ENCODE data around the gene FDX2. TPM values are rescaled to one million over a fixed set of nuclear protein-coding genes. Genes with fewer than 3 reads are reported as not detected.

The FDX2 gene
- total RNA-seq, 1 experiment from 2014 or later = 30.3 TPM

GRCh38 chr19:10309423-10309822 lies 6.4 kb downstream of the FDX2 start, which contains the start of gene ZGLP1:
Gene ZGLP1 (minus strand): TSS chr19:10309815.
- H3K27ac Mint-ChIP-seq (ENCODE audit: low read depth, unreplicated experiment) = no peak within 1 kb of the TSS
- no peaks in the 10 kb centered on the region for H3K9me3 Mint-ChIP-seq (ENCODE audit: unreplicated experiment)
- H3K27me3 Mint-ChIP-seq (ENCODE audit: insufficient read depth, unreplicated experiment) = no peaks in the 10 kb centered on the region
- DNase-seq (ENCODE audit: unreplicated experiment) = no peak
- peaks cover 11% of the 10 kb centered on the region for H3K36me3 Mint-ChIP-seq (ENCODE audit: insufficient read depth, unreplicated experiment)
- BruUV-seq (replicated peaks) = no TSS peak
- ChIA-PET POLR2A (no interaction called here), CTCF (interaction anchor here (0.6 kb wide), 1 partner anchor 378 kb away, joined by 3 read pairs; no protein-coding TSS in a partner anchor)
- TF ChIP-seq CTCF (IDR thresholded peaks at IDR 0.05; ENCODE audit: unreplicated experiment) = no peak
- peaks cover 1% of the 10 kb centered on the region for H3K4me1 Mint-ChIP-seq (ENCODE audit: insufficient read depth, unreplicated experiment)
- intact Hi-C loops (cut with micrococcal nuclease) = no loop called here
- no peak within 1 kb of the TSS for H3K4me3 Mint-ChIP-seq (ENCODE audit: unreplicated experiment)

- Mint-ChIP-seq H3K27ac (ENCODE audit: low read depth, unreplicated experiment) (no peak overlapping the region), H3K9me3 (ENCODE audit: unreplicated experiment) (no peaks in the 10 kb centered on the region), H3K4me1 (ENCODE audit: insufficient read depth, unreplicated experiment) (peaks cover 8% of the 10 kb centered on the region), H3K27me3 (ENCODE audit: insufficient read depth, unreplicated experiment) (no peaks in the 10 kb centered on the region), H3K4me3 (ENCODE audit: unreplicated experiment) (no peak overlapping the region), H3K36me3 (ENCODE audit: insufficient read depth, unreplicated experiment) (no peaks in the 10 kb centered on the region)
- CTCF ChIA-PET = interaction anchor here (0.8 to 1.4 kb wide), 4 partner anchors 8 to 83 kb away, joined by 3 to 5 read pairs (median 4); partner anchors contain the start of gene ICAM1
- TF ChIP-seq CTCF (IDR thresholded peaks at IDR 0.05; ENCODE audit: unreplicated experiment) = no peak
- BruUV-seq (replicated peaks) = no TSS peak
- intact Hi-C loops (cut with micrococcal nuclease) = no loop called here
- DNase-seq (ENCODE audit: unreplicated experiment) = no peak
- POLR2A ChIA-PET = no interaction called here
Measured at GRCh38 chr19:10306327-10306726, 9.5 kb downstream of the FDX2 start.

GRCh38 chr19:10305139-10305806 lies 10.5 kb downstream of the FDX2 start:
- intact Hi-C loops (cut with micrococcal nuclease) = no loop called here
- Mint-ChIP-seq H3K4me1 (ENCODE audit: insufficient read depth, unreplicated experiment) (peaks cover 8% of the 10 kb centered on the region), H3K27ac (ENCODE audit: low read depth, unreplicated experiment) (no peak overlapping the region), H3K4me3 (ENCODE audit: unreplicated experiment) (no peak overlapping the region), H3K27me3 (ENCODE audit: insufficient read depth, unreplicated experiment) (no peaks in the 10 kb centered on the region), H3K9me3 (ENCODE audit: unreplicated experiment) (no peaks in the 10 kb centered on the region), H3K36me3 (ENCODE audit: insufficient read depth, unreplicated experiment) (no peaks in the 10 kb centered on the region)
- ChIA-PET POLR2A (interaction anchor here (0.6 kb wide), 1 partner anchor 20 kb away, joined by 4 read pairs; no protein-coding TSS in a partner anchor), CTCF (interaction anchor here (0.5 to 1.4 kb wide), 5 partner anchors 9 to 74 kb away, joined by 3 to 5 read pairs (median 4); partner anchors contain the start of gene ICAM1)
- no peak for DNase-seq (ENCODE audit: unreplicated experiment)
- no peak for TF ChIP-seq CTCF (IDR thresholded peaks at IDR 0.05; ENCODE audit: unreplicated experiment)
- BruUV-seq (replicated peaks) = no TSS peak

- no peak for DNase-seq (ENCODE audit: unreplicated experiment)
- no peak overlapping the region for H3K27ac Mint-ChIP-seq (ENCODE audit: low read depth, unreplicated experiment)
- peaks cover 8% of the 10 kb centered on the region for H3K4me1 Mint-ChIP-seq (ENCODE audit: insufficient read depth, unreplicated experiment)
- no TSS peak for BruUV-seq (replicated peaks)
- no peak for TF ChIP-seq CTCF (IDR thresholded peaks at IDR 0.05; ENCODE audit: unreplicated experiment)
- intact Hi-C loops (cut with micrococcal nuclease) = no loop called here
- ChIA-PET POLR2A (no interaction called here), CTCF (interaction anchor here (1.1 kb wide), 2 partner anchors 15 to 135 kb away, joined by 3 to 4 read pairs; no protein-coding TSS in a partner anchor)
- H3K4me3 Mint-ChIP-seq (ENCODE audit: unreplicated experiment) = no peak overlapping the region
- no peaks in the 10 kb centered on the region for H3K9me3 Mint-ChIP-seq (ENCODE audit: unreplicated experiment)
- peaks cover 7% of the 10 kb centered on the region for H3K36me3 Mint-ChIP-seq (ENCODE audit: insufficient read depth, unreplicated experiment)
- H3K27me3 Mint-ChIP-seq (ENCODE audit: insufficient read depth, unreplicated experiment) = no peaks in the 10 kb centered on the region
Measured at GRCh38 chr19:10299545-10300458, 16.0 kb downstream of the FDX2 start.

All from MCF 10A (cell line).